Activated T-cell treated with anti-CD3 and anti-CD28 coated beads for 1 hour (primary cell): ENCODE results near the gene FSIP1.

Experiments used
- DNase-seq: peaks from one replicate; pipeline ENCODE4 v3.0.0-alpha.2; 2020; ENCODE audit warnings: low read depth

The FSIP1 gene

GRCh38 chr15:39618063-39618823 lies 164.4 kb downstream of the FSIP1 start:
- DNase-seq, result no peak

- DNase-seq, result no peak
Measured at GRCh38 chr15:39616731-39617455, 165.7 kb downstream of the FSIP1 start.

- DNase-seq, result no peak
Measured at GRCh38 chr15:39613861-39614260, 168.8 kb downstream of the FSIP1 start.

GRCh38 chr15:39613271-39613670 lies 169.4 kb downstream of the FSIP1 start:
- DNase-seq, result no peak

- no peak for DNase-seq
Measured at GRCh38 chr15:39610665-39611064, 172.0 kb downstream of the FSIP1 start.

- DNase-seq, result no peak
Measured at GRCh38 chr15:39609166-39609916, 173.3 kb downstream of the FSIP1 start.

GRCh38 chr15:39608185-39609139 lies 174.2 kb downstream of the FSIP1 start:
- no peak for DNase-seq

- no peak for DNase-seq
Measured at GRCh38 chr15:39605146-39605545, 177.5 kb downstream of the FSIP1 start.

- no peak for DNase-seq
Measured at GRCh38 chr15:39602143-39602542, 180.5 kb downstream of the FSIP1 start.

GRCh38 chr15:39599871-39600270 lies 182.8 kb downstream of the FSIP1 start:
- no peak for DNase-seq

- DNase-seq, result no peak
Measured at GRCh38 chr15:39598958-39599845, 183.4 kb downstream of the FSIP1 start.

- no peak for DNase-seq
Measured at GRCh38 chr15:39598186-39598850, 184.3 kb downstream of the FSIP1 start.

- DNase-seq, result no peak
Measured at GRCh38 chr15:39597751-39598185, 184.9 kb downstream of the FSIP1 start.

GRCh38 chr15:39597336-39597735 lies 185.3 kb downstream of the FSIP1 start:
- no peak for DNase-seq

GRCh38 chr15:39596358-39597051 lies 186.1 kb downstream of the FSIP1 start:
- no peak for DNase-seq

- no peak for DNase-seq
Measured at GRCh38 chr15:39595338-39596221, 187.1 kb downstream of the FSIP1 start.

GRCh38 chr15:39594446-39595337 lies 187.9 kb downstream of the FSIP1 start:
- DNase-seq, result no peak
